K562 (cell line): ENCODE measurements around the gene BCL2L13. TPM values are rescaled to one million over a fixed set of nuclear protein-coding genes. Genes with fewer than 3 reads are reported as not detected.
A peak's percentile ranks its signal among the peaks of the same experiment; 100 is the strongest.

Experiments
- GTF2A2 ChIP-seq: IDR thresholded peaks from 2 replicates; pipeline ENCODE4 v1.6.1; 2016; ENCODE audit warnings: mild to moderate bottlenecking, missing genetic modification characterization, missing compliant biosample characterization
- POLR2B ChIP-seq: fragments of 450-650 bp; IDR thresholded peaks from 2 replicates; pipeline ENCODE4 v1.6.1; 2018; ENCODE audit warnings: low read depth; ENCODE audit not compliant: partially characterized antibody
- PTBP1 ChIP-seq: fragments of 200-400 bp; formaldehyde crosslinking; IDR thresholded peaks from 2 replicates; pipeline ENCODE4 v1.6.1; 2017; ENCODE audit warnings: low read depth, low read length
- TBL1XR1 ChIP-seq, 2 experiments: IDR thresholded peaks; 2 replicates each; pipeline ENCODE4 v1.6.1; 2012; ENCODE audit warnings: improper control_type of control experiment in 2 of 2, low read length in 2 of 2, mild to moderate bottlenecking in 1 of 2
- ZBTB40 ChIP-seq, 2 experiments: fragments of 450-650 bp in 1 of 2; sonication (generic) in 1 of 2; formaldehyde crosslinking in 1 of 2; IDR thresholded peaks; 2 replicates each; pipeline versions ENCODE4 v1.7.1 to v1.9.0; 2016 to 2022; ENCODE audit warnings: inconsistent platforms in 1 of 2, mild to moderate bottlenecking in 1 of 2, missing genetic modification reagents in 1 of 2
- ZNF324 ChIP-seq: fragments of 250-450 bp; sonication (Bioruptor Pico); IDR thresholded peaks from 2 replicates; pipeline ENCODE4 v1.4.0; 2020; ENCODE audit warnings: mild to moderate bottlenecking
- polyA plus RNA-seq, 8 experiments: library from polyadenylated mRNA; depleted of rRNA in 4 of 8; stranded (reverse) in 5 of 8; unstranded in 3 of 8; fragments of >200 nt; fragmentation: Nextera tagmentation in 2 of 8; fragmentation: Illumina TruSeq in 1 of 8; extraction: Ambion mirVana in 2 of 8; extraction: Trizol in 1 of 8; gene quantifications; 2 replicates each; pipeline versions ENCODE4 v1.2.1 to v1.2.3, GENCODE V29; 2011 to 2014; ENCODE audit warnings: inconsistent platforms in 1 of 8, missing spikeins in 1 of 8
- total RNA-seq, 7 experiments: library from RNA; depleted of rRNA in 6 of 7; stranded (reverse); fragments of >200 nt in 6 of 7; fragmentation: Illumina TruSeq in 2 of 7; extraction: Trizol in 2 of 7; gene quantifications; 2 replicates each; pipeline versions ENCODE4 v1.2.1 to v1.2.3, GENCODE V29; 2011 to 2021; ENCODE audit warnings: low replicate concordance in 1 of 7

BCL2L13 gene
- total and polyA plus RNA-seq, 9 of the 15 experiments (the other 6 are each of a cell fraction or from before 2014, with no cell fraction given), result 41.5 to 63.4 (median 56.5) TPM

- peak; percentile 65 for TF ChIP-seq ZBTB40 (IDR thresholded peaks at IDR 0.05)
- no peak for TF ChIP-seq ZBTB40 (CRISPR knock-in tag; IDR thresholded peaks at IDR 0.05)
- no peak for TF ChIP-seq GTF2A2 (tag)
- no peak for TF ChIP-seq TBL1XR1 (IDR thresholded peaks at IDR 0.05; ENCODE audit: low read length in 2 of 2)
- no peak for TF ChIP-seq PTBP1
- TF ChIP-seq ZNF324 (CRISPR knock-in tag), result no peak
- peak; percentile 55 for TF ChIP-seq POLR2B
Observed at GRCh38 chr22:17641269-17641668, 2.7 kb downstream of the BCL2L13 start (continued).
